Ovary (tissue), 3 donors: Measurements from ENCODE around the gene TCF25.

Source experiments
- CTCF ChIP-seq, 3 donors: fragments of 450-650 bp in 2 of 3; fragments of 200-600 bp in 1 of 3; IDR thresholded peaks; one replicate each; pipeline versions ENCODE4 v1.5.1 to v1.8.0; 2016 to 2022; ENCODE audit warnings: antibody characterized with exemption in 3 of 3, mild to moderate bottlenecking in 1 of 3
- EP300 ChIP-seq: sonication (generic); formaldehyde crosslinking; IDR thresholded peaks from one replicate; pipeline ENCODE4 v1.6.1; 2017; ENCODE audit warnings: antibody characterized with exemption
- POLR2A ChIP-seq: fragments of 450-650 bp; IDR thresholded peaks from one replicate; pipeline ENCODE4 v1.6.1; 2017; ENCODE audit warnings: antibody characterized with exemption, mild to moderate bottlenecking, moderate library complexity
- donor health status: DM: no; HTN: no; CAD: no.

GRCh38 chr16:89955001-89955685 is 81.8 kb downstream of the TCF25 start:
- TF ChIP-seq CTCF (IDR thresholded peaks at IDR 0.05) (no peak), POLR2A (no peak), EP300 (no peak)
